Superior temporal gyrus (tissue), 1 donor: ENCODE results near the gene MED12L.

Experiments used
- DNase-seq: peaks from one replicate; pipeline ENCODE4 v3.0.0-alpha.2; 2016; ENCODE audit errors: extremely low spot score

The MED12L gene

GRCh38 chr3:151091685-151092345, 6.4 kb downstream of the MED12L start:
- DNase-seq: no peak

- no peak for DNase-seq
Observed at GRCh38 chr3:151093148-151093547, 7.7 kb downstream of the MED12L start.

GRCh38 chr3:151093905-151094304, 8.4 kb downstream of the MED12L start:
- DNase-seq: no peak

- DNase-seq: no peak
Observed at GRCh38 chr3:151096716-151097115, 11.3 kb downstream of the MED12L start.

GRCh38 chr3:151100076-151100475, 14.6 kb downstream of the MED12L start:
- DNase-seq: no peak

- no peak for DNase-seq
Observed at GRCh38 chr3:151101270-151101969, 16.0 kb downstream of the MED12L start.

GRCh38 chr3:151106311-151106710, 20.8 kb downstream of the MED12L start:
- no peak for DNase-seq

GRCh38 chr3:151107177-151107576, 21.7 kb downstream of the MED12L start:
- no peak for DNase-seq

- no peak for DNase-seq
Observed at GRCh38 chr3:151107701-151108100, 22.2 kb downstream of the MED12L start.

GRCh38 chr3:151109286-151109800, 23.9 kb downstream of the MED12L start:
- no peak for DNase-seq

GRCh38 chr3:151112731-151113130, 27.3 kb downstream of the MED12L start:
- no peak for DNase-seq

GRCh38 chr3:151113343-151113742, 27.9 kb downstream of the MED12L start:
- DNase-seq: no peak

GRCh38 chr3:151117047-151117446, 31.6 kb downstream of the MED12L start:
- DNase-seq: no peak

- no peak for DNase-seq
Observed at GRCh38 chr3:151119188-151119587, 33.7 kb downstream of the MED12L start.

- DNase-seq: no peak
Observed at GRCh38 chr3:151120409-151120808, 34.9 kb downstream of the MED12L start.

GRCh38 chr3:151121016-151121415, 35.6 kb downstream of the MED12L start:
- DNase-seq: no peak

- DNase-seq: no peak
Observed at GRCh38 chr3:151123827-151124226, 38.4 kb downstream of the MED12L start.

- DNase-seq: no peak
Observed at GRCh38 chr3:151124476-151124875, 39.0 kb downstream of the MED12L start.

- no peak for DNase-seq
Observed at GRCh38 chr3:151130428-151130827, 45.0 kb downstream of the MED12L start.

- DNase-seq: no peak
Observed at GRCh38 chr3:151133175-151133574, 47.7 kb downstream of the MED12L start.

- DNase-seq: no peak
Observed at GRCh38 chr3:151133917-151134450, 48.5 kb downstream of the MED12L start.

- no peak for DNase-seq
Observed at GRCh38 chr3:151135541-151136337, 50.3 kb downstream of the MED12L start.
